Fibroblast of the aortic adventitia (primary cell): ENCODE data around the gene ZC3H7A. TPM values are rescaled to one million over a fixed set of nuclear protein-coding genes. Genes with fewer than 3 reads are reported as not detected.
"Not testable (repeated sequence)": the region's sequence is repeated elsewhere in the genome, so short reads cannot be mapped to it uniquely, and the experiment has no call there.

Experiments
- DNase-seq: peaks from one replicate; pipeline ENCODE4 v3.0.0-alpha.2; 2010; ENCODE audit warnings: low read depth
- H3K4me3 ChIP-seq: 2 replicates; pipeline ENCODE4 v1.5.1; 2011; ENCODE audit warnings: low read depth, mild to moderate bottlenecking, control low read depth, low read length, moderate library complexity
- total RNA-seq: library from RNA; depleted of rRNA; stranded (reverse); fragments of >200 nt; gene quantifications from 2 replicates; pipeline ENCODE4 v1.2.3, GENCODE V29; 2012; ENCODE audit warnings: low replicate concordance
- TF ChIP-seq, protein P1 (sequence below): IDR thresholded peaks from 2 replicates; pipeline ENCODE4 v1.5.1; 2011; ENCODE audit warnings: mild to moderate bottlenecking, low read length, control low read depth, inconsistent platforms; ENCODE audit not compliant: insufficient read depth

The ZC3H7A gene
- total RNA-seq, 1 donor: 31.9 TPM

DNA sequence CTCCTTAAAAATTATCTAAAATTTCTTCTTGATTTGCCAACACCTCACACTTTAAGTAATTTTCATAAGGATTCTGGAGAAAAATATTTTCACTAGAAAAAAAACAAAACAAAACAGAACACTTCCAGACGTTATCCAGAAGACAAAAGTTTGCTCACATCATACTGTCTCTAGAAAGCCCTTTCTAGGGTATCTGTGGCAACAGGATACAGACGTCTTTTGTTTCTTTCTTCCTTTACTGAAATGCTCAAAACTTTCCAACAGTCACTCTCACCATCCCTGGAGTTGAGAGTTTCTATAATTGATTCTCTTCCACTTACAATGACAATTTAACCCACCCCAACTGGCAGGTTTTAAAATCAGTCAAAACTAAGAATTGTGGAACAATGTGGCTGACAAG is 2.6 kb downstream of the ZC3H7A start:
- DNase-seq: no peak
- no peak overlapping the region for H3K4me3 ChIP-seq
- TF ChIP-seq, protein P1, sequence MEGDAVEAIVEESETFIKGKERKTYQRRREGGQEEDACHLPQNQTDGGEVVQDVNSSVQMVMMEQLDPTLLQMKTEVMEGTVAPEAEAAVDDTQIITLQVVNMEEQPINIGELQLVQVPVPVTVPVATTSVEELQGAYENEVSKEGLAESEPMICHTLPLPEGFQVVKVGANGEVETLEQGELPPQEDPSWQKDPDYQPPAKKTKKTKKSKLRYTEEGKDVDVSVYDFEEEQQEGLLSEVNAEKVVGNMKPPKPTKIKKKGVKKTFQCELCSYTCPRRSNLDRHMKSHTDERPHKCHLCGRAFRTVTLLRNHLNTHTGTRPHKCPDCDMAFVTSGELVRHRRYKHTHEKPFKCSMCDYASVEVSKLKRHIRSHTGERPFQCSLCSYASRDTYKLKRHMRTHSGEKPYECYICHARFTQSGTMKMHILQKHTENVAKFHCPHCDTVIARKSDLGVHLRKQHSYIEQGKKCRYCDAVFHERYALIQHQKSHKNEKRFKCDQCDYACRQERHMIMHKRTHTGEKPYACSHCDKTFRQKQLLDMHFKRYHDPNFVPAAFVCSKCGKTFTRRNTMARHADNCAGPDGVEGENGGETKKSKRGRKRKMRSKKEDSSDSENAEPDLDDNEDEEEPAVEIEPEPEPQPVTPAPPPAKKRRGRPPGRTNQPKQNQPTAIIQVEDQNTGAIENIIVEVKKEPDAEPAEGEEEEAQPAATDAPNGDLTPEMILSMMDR: no peak

DNA sequence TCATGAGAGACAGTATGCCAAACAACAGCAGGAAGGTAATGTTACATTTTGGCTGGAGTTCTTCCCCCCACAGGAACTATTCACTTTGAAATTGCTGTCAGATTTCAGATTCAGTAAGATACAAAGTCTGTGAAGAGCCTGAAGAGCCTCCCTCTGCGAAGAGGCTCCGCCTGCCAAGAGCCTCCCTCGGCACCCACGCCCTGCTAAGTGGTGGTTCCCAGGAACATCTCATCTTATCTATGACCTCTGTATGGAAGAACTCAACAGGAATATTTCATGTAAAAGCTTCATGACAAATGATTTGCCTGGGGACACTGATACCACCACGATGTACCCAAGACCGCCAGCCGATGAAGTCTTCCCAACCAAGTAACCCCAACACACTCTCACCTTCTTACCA is 3.2 kb downstream of the ZC3H7A start:
- H3K4me3 ChIP-seq: no peak overlapping the region
- DNase-seq: peak; percentile 27
- TF ChIP-seq, protein P1: no peak

DNA sequence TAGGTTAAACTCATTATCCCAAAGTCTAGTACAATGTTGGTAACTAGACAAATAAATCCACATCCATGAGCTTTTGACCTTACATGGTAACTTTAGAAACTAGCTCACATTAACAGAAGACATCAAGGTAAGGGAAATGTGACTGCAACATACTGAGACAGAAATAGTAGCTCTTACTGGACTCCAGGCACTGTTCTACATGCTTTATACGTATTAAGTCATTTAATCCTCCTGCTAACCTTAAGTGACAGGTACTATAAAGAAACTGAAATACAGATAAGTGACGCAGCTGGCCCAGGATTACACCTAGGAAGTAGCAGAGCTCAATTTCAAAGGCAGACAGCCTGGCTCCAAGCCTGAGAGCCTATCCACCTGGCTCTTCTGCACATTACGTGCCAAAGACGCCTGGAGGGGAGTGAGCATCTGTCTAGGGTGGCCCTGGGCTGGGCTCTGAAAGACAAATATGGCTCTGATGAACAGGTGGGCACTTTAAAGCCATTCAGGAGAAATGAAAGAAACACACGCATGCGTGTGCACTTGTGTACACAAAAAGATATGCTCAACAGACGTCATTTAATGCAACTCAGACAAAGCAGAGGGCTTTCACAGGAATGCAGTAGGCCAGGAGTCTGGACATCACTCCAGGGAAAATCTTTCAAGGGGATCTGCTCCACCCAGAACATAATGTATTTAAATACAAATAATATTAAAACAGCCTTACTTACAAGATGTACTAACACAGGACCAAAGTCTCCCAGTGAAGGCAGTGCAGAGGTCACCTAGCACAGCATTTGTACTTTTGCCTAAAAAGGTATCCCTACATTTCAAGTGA is 4.4 kb downstream of the ZC3H7A start:
- TF ChIP-seq, protein P1: no peak
- DNase-seq: no peak
- no peak overlapping the region for H3K4me3 ChIP-seq

DNA sequence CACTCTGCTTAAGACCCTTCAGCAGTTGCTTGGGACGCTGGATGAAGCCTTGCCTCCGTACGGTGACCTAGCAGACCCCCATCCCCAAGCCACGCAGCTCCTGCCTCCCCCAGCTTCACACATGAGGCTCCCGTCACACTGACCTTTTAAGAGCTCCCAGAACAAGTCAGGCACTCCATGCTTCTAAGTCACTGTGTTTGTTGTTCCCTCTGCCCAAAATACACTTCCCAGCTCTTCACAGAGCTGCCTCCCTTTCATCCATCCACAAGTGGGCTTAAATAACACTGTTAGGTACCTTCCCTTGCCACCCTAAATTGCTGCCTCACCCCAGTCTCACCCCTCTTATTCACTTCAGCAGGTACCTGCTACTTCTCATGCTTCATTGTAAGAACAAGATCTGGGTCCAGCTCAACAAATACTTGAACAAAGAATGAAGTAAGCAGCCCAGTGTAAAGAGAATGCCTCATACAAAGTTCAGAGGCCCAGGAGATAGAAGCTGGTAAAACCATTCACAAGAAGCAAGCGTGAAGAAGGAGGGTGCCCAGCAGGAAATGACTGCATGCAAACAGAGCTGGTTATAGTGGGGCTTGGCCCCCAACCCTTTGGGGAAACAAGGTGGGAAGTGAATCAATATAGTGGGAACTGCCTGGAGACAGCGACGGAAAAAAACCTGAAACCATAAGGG is 5.8 kb downstream of the ZC3H7A start:
- no peak for DNase-seq
- no peak overlapping the region for H3K4me3 ChIP-seq
- TF ChIP-seq, protein P1: no peak

DNA sequence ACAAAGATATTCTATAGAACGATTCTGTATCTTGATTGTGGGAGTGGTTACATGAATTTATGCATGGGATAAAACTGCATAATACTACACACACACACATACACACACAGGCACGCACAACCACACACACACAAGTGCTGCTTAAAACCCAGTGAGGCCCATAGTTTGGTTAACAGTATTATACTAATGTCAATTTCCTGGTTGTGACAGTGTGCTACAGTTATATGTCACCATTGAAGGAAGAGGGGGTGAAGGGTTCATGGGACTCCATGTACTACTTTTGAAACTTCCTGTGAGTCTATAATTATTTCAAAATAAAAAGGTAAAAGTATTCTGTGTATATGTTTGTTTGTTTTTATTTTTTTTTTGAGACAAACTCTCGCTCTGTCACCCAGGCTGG is 8.1 kb downstream of the ZC3H7A start:
- no peak for DNase-seq
- H3K4me3 ChIP-seq: no peak overlapping the region
- TF ChIP-seq, protein P1: no peak

DNA sequence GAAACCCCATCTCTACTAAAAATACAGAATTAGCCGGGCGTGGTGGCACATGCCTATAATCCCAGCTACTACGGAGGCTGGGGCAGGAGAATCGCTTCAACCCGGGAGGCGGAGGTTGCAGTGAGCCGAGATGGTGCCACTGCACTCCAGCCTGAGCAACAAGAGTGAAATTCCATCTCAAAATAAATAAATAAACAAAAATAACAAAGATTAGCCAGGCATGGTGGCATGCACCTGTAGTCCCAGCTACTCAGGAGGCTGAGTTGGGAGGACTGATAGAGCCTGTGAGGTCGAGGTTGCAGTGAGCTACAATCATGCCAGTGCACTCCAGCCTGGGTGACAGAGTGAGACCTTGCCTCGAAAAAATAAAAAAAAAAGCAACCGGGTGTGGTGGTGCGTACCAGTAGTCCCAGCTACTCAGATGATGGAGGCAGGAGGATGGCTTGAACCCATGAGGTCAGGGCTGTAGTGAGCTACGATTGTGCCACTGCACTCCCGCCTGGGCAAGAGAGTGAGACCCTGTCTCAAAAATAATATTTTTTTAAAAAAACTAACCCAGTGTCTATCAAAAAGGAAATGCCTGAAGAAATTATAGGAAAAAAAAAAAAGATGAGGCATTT is 12.0 kb downstream of the ZC3H7A start:
- not testable (repeated sequence) for H3K4me3 ChIP-seq, DNase-seq

DNA sequence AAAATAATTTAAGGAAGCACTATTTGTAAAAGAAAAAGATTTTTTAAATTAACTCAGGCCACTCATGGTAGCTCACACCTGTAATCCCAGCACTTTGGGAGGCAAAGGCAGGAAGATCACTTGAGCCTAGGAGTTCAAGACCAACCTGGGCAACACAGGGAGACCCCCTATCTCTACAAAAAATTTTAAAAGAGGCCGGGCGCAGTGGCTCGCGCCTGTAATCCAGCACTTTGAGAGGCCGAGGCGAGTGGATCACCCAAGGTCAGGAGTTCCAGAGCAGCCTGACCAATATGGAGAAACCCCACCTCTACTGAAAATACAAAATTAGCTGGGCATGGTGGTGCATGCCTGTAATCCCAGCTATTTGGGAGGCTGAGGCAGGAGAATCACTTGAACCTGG is 12.7 kb downstream of the ZC3H7A start:
- H3K4me3 ChIP-seq, DNase-seq: not testable (repeated sequence)
